Mesendoderm (in vitro differentiated cells): ENCODE data around the gene KRTAP5-1. TPM values are rescaled to one million over a fixed set of nuclear protein-coding genes. Genes with fewer than 3 reads are reported as not detected.
"Not testable (repeated sequence)": the region's sequence is repeated elsewhere in the genome, so short reads cannot be mapped to it uniquely, and the experiment has no call there.

Experiments
- DNase-seq: peaks from one replicate; pipeline ENCODE4 v3.0.0; 2013
- H2AK5ac ChIP-seq: 2 replicates; pipeline ENCODE4 v1.6.1; 2013; ENCODE audit warnings: low read length, inconsistent platforms
- H2BK120ac ChIP-seq: 2 replicates; pipeline ENCODE4 v1.6.1; 2013; ENCODE audit warnings: low read depth, mild to moderate bottlenecking, low read length, moderate library complexity, mixed read lengths
- H2BK15ac ChIP-seq: replicated peaks from 2 replicates; pipeline ENCODE4 v1.6.1; 2013; ENCODE audit warnings: low read depth, mild to moderate bottlenecking, moderate library complexity
- H2BK5ac ChIP-seq: 2 replicates; pipeline ENCODE4 v1.6.1; 2013; ENCODE audit warnings: low read length, inconsistent platforms
- H3K18ac ChIP-seq: 2 replicates; pipeline ENCODE4 v1.6.1; 2013; ENCODE audit warnings: mild to moderate bottlenecking, low read length, mixed read lengths
- H3K23ac ChIP-seq: one replicate; pipeline ENCODE4 v1.6.1; 2013; ENCODE audit warnings: low read length
- H3K27ac ChIP-seq: 2 replicates; pipeline ENCODE4 v1.5.1; 2013; ENCODE audit warnings: low read depth, mild to moderate bottlenecking, inconsistent platforms, low read length, moderate library complexity
- H3K27me3 ChIP-seq: 2 replicates; pipeline ENCODE4 v1.6.1; 2013; ENCODE audit warnings: low read length, control low read depth, mild to moderate bottlenecking, inconsistent platforms; ENCODE audit not compliant: insufficient read depth, poor library complexity
- H3K36me3 ChIP-seq: 2 replicates; pipeline ENCODE4 v1.6.1; 2013; ENCODE audit warnings: low read length, inconsistent platforms; ENCODE audit not compliant: control insufficient read depth, insufficient read depth
- H3K4ac ChIP-seq: one replicate; pipeline ENCODE4 v1.6.1; 2013; ENCODE audit warnings: low read depth, mild to moderate bottlenecking, low read length, moderate library complexity
- H3K4me1 ChIP-seq: 2 replicates; pipeline ENCODE4 v1.6.1; 2013; ENCODE audit warnings: low read depth, low read length, inconsistent platforms; ENCODE audit not compliant: control insufficient read depth
- H3K4me2 ChIP-seq: 2 replicates; pipeline ENCODE4 v1.6.1; 2013; ENCODE audit warnings: low read length
- H3K4me3 ChIP-seq: 2 replicates; pipeline ENCODE4 v1.5.1; 2013; ENCODE audit warnings: mild to moderate bottlenecking, low read length
- H3K56ac ChIP-seq: one replicate; pipeline ENCODE4 v1.6.1; 2013; ENCODE audit warnings: low read length
- H3K79me1 ChIP-seq: 2 replicates; pipeline ENCODE4 v1.6.1; 2013; ENCODE audit warnings: low read length, inconsistent platforms
- H3K79me2 ChIP-seq: 2 replicates; pipeline ENCODE4 v1.6.1; 2013; ENCODE audit warnings: mild to moderate bottlenecking, low read length; ENCODE audit not compliant: control insufficient read depth, insufficient read depth
- H3K9ac ChIP-seq: 2 replicates; pipeline ENCODE4 v1.6.1; 2013; ENCODE audit warnings: low read length, inconsistent platforms
- H4K5ac ChIP-seq: one replicate; pipeline ENCODE4 v1.6.1; 2013; ENCODE audit warnings: low read length
- H4K8ac ChIP-seq: one replicate; pipeline ENCODE4 v1.6.1; 2013; ENCODE audit warnings: low read depth, mild to moderate bottlenecking, control low read depth, low read length, moderate library complexity
- WGBS: extraction: QIAGEN DNeasy Blood & Tissue Kit; methylation state at CpG from one replicate; pipeline ENCODE4 v1.1.7; 2013; ENCODE audit warnings: low lambda C conversion rate, missing lambda C conversion rate; ENCODE audit not compliant: insufficient coverage; ENCODE audit errors: extremely low coverage; 5-methylcytosine and 5-hydroxymethylcytosine counted together
- polyA plus RNA-seq, 2 experiments: library from polyadenylated mRNA; stranded (reverse); fragments of 200-250 nt; gene quantifications; one replicate each; pipeline ENCODE4 v1.2.3, GENCODE V29; 2013

Gene KRTAP5-1, protein sequence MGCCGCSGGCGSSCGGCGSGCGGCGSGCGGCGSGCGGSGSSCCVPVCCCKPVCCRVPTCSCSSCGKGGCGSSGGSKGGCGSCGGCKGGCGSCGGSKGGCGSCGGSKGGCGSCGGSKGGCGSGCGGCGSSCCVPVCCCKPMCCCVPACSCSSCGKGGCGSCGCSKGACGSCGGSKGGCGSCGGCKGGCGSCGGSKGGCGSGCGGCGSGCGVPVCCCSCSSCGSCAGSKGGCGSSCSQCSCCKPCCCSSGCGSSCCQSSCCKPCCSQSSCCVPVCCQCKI
- not detected for polyA plus RNA-seq (2013, experiment 1 of 2)
- polyA plus RNA-seq (2013, experiment 2 of 2), result not detected

DNA sequence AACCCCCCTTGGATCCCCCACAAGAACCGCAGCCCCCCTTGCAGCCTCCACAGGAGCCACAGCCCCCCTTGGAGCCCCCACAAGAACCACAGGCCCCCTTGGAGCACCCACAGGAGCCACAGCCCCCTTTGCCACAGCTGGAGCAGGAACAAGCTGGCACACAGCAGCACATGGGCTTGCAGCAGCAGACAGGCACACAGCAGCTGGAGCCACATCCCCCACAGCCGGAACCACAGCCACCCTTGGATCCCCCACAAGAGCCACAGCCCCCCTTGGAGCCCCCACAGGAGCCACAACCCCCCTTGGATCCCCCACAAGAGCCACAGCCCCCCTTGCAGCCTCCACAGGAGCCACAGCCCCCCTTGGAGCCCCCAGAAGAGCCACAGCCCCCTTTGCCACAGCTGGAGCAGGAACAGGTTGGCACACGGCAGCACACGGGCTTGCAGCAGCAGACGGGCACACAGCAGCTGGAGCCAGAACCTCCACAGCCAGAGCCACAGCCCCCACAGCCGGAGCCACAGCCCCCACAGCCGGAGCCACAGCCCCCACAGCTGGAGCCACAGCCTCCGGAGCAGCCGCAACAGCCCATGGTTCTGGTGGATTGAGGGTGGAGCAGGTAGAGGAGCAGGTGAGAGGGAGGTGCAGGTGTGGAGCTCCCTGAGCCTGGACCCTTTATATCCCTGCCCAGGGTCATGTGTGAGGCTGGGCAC is at the start of gene KRTAP5-1:
Gene KRTAP5-1 (minus strand): TSS at position 623 of the 710 bp plus-strand sequence. CDS start 34 bp downstream, at position 589.
- not testable (repeated sequence) for H3K18ac ChIP-seq, H2AK5ac ChIP-seq, H3K79me2 ChIP-seq, H3K4me2 ChIP-seq, H2BK5ac ChIP-seq, H3K9ac ChIP-seq, H3K56ac ChIP-seq, H4K5ac ChIP-seq, H4K8ac ChIP-seq, H3K27me3 ChIP-seq, H3K4ac ChIP-seq, H3K36me3 ChIP-seq, H3K79me1 ChIP-seq, H2BK120ac ChIP-seq, DNase-seq, H3K4me3 ChIP-seq, H3K4me1 ChIP-seq, H2BK15ac ChIP-seq, H3K27ac ChIP-seq, H3K23ac ChIP-seq
- no CpG with 5 or more reads among the region's 9 CpGs for WGBS

DNA sequence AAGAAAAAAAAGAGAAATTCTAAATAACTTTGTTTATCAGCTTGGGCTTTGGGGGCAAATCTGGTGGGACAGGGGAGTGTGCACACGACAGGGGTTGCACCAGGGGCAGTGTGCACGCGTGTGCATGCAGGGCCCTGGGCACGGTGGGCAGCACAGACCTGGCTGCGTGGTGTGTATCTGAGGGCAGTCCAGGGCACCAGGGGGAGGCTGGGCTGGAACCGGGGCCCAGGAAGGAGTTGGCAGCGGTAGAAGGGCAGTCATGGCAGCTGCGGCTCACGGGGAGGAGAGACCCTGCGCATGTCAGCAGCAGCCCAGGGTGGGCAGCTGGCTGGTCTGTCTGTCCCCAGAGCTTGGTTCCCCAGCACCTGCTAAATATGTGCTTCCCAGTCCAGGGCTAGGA is 48.8 kb upstream of the KRTAP5-1 start:
- Histone ChIP-seq H3K4me2 (no peak overlapping the region), H2BK15ac (no peak overlapping the region), H3K9ac (no peak overlapping the region), H3K4ac (no peak overlapping the region), H4K8ac (no peak overlapping the region), H3K4me3 (no peak overlapping the region), H4K5ac (no peak overlapping the region), H2BK5ac (no peak overlapping the region), H3K56ac (no peak overlapping the region), H3K27me3 (no peaks in the 10 kb centered on the region), H3K36me3 (no peaks in the 10 kb centered on the region), H3K18ac (no peak overlapping the region), H2BK120ac (no peak overlapping the region), H3K27ac (no peak overlapping the region), H3K23ac (no peak overlapping the region), H3K79me2 (no peaks in the 10 kb centered on the region), H3K4me1 (no peaks in the 10 kb centered on the region), H2AK5ac (no peak overlapping the region), H3K79me1 (no peaks in the 10 kb centered on the region)
- no peak for DNase-seq
- WGBS, result no CpG with 5 or more reads among the region's 10 CpGs

DNA sequence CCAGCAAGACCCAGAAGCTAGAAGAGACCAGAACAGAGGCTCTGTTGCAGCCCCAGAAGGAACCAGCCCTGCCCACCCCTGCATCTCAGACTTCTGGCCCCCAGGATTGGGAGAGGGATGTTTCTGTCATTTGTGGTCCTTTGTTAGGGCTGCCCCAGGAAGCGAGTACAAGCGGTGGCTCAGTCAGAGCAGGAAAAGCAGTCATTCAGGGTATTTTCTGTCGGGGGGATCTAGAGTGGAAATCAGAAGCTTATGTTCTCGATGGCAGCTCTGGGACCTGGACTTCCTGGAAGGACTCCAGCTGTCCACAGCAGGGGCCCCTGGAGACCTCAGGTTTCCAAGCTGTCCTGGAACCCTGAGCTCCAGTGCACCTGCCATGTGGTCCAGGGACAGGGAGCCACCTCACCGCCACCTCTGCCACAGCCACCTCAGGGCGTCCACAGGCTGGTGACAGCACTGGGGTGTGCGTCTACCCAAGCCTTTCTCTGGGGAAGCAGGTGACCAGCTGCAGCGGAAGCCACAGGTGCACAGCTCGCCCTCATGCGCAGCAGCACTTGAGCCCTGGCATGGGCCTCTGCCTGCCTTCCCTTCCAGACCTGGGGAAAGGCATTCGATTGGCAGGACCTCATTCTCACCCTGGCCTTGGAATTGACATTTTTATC is 47.1 kb upstream of the KRTAP5-1 start:
- H3K27me3 ChIP-seq, result no peaks in the 10 kb centered on the region
- H3K23ac ChIP-seq, result no peak overlapping the region
- H3K79me2 ChIP-seq, result no peaks in the 10 kb centered on the region
- no peak overlapping the region for H3K4ac ChIP-seq
- no peaks in the 10 kb centered on the region for H3K4me1 ChIP-seq
- no peak overlapping the region for H2BK120ac ChIP-seq
- no CpG with 5 or more reads among the region's 11 CpGs for WGBS
- H4K8ac ChIP-seq, result no peak overlapping the region
- H3K79me1 ChIP-seq, result no peaks in the 10 kb centered on the region
- H3K56ac ChIP-seq, result no peak overlapping the region
- no peak overlapping the region for H3K18ac ChIP-seq
- no peak overlapping the region for H4K5ac ChIP-seq
- no peak overlapping the region for H2BK5ac ChIP-seq
- no peak overlapping the region for H3K4me3 ChIP-seq
- DNase-seq, result no peak
- no peak overlapping the region for H3K9ac ChIP-seq
- no peaks in the 10 kb centered on the region for H3K36me3 ChIP-seq
- no peak overlapping the region for H2BK15ac ChIP-seq
- no peak overlapping the region for H3K4me2 ChIP-seq
- H3K27ac ChIP-seq, result no peak overlapping the region
- H2AK5ac ChIP-seq, result no peak overlapping the region

DNA sequence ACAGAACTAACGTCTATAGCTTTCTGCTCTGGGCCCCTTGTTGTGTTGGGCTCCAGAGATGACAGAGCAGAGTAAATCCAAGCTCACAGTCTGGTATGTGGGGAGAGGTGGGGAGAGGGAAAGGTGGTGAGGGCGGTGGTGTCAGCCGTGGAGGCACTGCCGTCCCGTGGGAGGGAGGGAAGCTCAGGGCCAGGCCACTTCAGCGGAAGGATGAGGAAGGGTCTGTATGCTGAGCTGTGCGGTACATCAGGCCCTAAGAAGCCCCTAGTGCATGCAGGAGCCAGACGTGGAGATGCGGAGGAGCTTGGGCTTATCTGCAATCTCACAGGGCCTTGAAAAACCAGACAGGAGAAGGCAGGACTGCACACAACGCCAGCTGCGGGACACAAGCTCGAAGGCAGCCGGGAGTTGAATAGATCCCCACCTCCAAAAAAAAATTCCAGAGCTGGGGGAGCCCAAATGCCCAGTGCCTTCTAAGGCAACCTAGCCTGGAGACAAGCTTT is 46.0 kb upstream of the KRTAP5-1 start:
- Histone ChIP-seq H2BK120ac (no peak overlapping the region), H3K36me3 (no peaks in the 10 kb centered on the region), H3K4ac (no peak overlapping the region), H3K4me2 (no peak overlapping the region), H2BK5ac (no peak overlapping the region), H3K18ac (no peak overlapping the region), H3K27me3 (no peaks in the 10 kb centered on the region), H3K4me1 (no peaks in the 10 kb centered on the region), H3K79me2 (no peaks in the 10 kb centered on the region), H3K9ac (no peak overlapping the region), H3K56ac (no peak overlapping the region), H2BK15ac (no peak overlapping the region), H4K5ac (no peak overlapping the region), H2AK5ac (no peak overlapping the region), H3K4me3 (no peak overlapping the region), H3K23ac (no peak overlapping the region), H3K79me1 (no peaks in the 10 kb centered on the region), H3K27ac (no peak overlapping the region), H4K8ac (no peak overlapping the region)
- WGBS, result no CpG with 5 or more reads among the region's 13 CpGs
- DNase-seq, result no peak

DNA sequence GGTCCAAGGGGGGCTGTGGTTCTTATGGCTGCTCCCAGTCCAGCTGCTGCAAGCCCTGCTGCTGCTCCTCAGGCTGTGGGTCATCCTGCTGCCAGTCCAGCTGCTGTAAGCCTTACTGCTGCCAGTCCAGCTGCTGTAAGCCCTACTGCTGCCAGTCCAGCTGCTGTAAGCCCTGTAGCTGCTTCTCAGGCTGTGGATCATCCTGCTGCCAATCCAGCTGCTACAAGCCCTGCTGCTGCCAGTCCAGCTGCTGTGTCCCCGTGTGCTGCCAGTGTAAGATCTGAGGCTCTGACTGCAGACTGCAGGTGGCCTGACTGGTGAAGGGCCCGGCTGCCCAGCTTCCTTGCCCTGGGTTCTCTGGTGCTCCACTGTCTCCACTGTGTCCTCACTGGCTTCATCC is 45.2 kb upstream of the KRTAP5-1 start:
- Histone ChIP-seq H3K23ac (no peak overlapping the region), H3K4me3 (no peak overlapping the region), H3K56ac (no peak overlapping the region), H3K27me3 (no peaks in the 10 kb centered on the region), H2AK5ac (no peak overlapping the region), H4K5ac (no peak overlapping the region), H3K4me1 (no peaks in the 10 kb centered on the region), H2BK120ac (no peak overlapping the region), H2BK5ac (no peak overlapping the region), H4K8ac (no peak overlapping the region), H3K27ac (no peak overlapping the region), H3K18ac (no peak overlapping the region), H2BK15ac (no peak overlapping the region), H3K79me1 (no peaks in the 10 kb centered on the region), H3K9ac (no peak overlapping the region), H3K4ac (no peak overlapping the region), H3K36me3 (no peaks in the 10 kb centered on the region), H3K4me2 (no peak overlapping the region), H3K79me2 (no peaks in the 10 kb centered on the region)
- no CpG with 5 or more reads among the region's 2 CpGs for WGBS
- DNase-seq, result no peak
